ENCODE results near the gene SFI1. TPM values are rescaled to one million over a fixed set of nuclear protein-coding genes. Genes with fewer than 3 reads are reported as not detected.

The SFI1 gene
- total and polyA plus RNA-seq, 2 of the 8 experiments (the other 6 are each of a cell fraction or from before 2014, with no cell fraction given): 10.4 to 30.1 TPM

DNA sequence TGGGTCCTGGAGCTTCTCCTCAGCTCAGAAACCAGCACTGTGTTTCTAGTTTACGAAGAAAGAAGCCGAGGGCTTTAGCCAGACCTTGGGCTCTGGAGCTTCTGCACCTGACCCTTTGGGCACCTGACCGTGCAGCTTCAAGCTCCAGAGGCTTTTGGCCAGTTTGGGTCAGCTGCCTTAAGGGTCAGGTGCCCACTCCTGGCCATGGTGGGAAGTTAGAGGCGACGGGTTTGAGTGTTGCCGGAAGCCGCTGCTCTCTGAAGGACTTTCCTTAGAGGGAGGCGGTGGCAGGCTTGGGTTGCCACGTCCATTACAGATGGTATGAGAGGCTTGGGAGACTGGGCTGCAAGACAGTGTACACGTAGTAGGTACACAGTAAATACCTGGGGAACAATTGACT lies 113.4 kb downstream of the SFI1 start (continued):
- TF ChIP-seq, protein P1, sequence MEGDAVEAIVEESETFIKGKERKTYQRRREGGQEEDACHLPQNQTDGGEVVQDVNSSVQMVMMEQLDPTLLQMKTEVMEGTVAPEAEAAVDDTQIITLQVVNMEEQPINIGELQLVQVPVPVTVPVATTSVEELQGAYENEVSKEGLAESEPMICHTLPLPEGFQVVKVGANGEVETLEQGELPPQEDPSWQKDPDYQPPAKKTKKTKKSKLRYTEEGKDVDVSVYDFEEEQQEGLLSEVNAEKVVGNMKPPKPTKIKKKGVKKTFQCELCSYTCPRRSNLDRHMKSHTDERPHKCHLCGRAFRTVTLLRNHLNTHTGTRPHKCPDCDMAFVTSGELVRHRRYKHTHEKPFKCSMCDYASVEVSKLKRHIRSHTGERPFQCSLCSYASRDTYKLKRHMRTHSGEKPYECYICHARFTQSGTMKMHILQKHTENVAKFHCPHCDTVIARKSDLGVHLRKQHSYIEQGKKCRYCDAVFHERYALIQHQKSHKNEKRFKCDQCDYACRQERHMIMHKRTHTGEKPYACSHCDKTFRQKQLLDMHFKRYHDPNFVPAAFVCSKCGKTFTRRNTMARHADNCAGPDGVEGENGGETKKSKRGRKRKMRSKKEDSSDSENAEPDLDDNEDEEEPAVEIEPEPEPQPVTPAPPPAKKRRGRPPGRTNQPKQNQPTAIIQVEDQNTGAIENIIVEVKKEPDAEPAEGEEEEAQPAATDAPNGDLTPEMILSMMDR (IDR thresholded peaks at IDR 0.05; ENCODE audit: control extremely low read depth in 1 of 3, insufficient read depth in 1 of 3, low read depth in 1 of 3, low read length in 3 of 3): no peak
- no peak for TF ChIP-seq HDAC6 (IDR thresholded peaks at IDR 0.05; ENCODE audit: low read depth, low read length)
- no peak for TF ChIP-seq ASH2L (IDR thresholded peaks at IDR 0.05; ENCODE audit: low read length)
- no peak for TF ChIP-seq POLR2AphosphoS5 (IDR thresholded peaks at IDR 0.05; ENCODE audit: low read depth, low read length)
- TF ChIP-seq KDM5A (IDR thresholded peaks at IDR 0.05; ENCODE audit: low read length): no peak
- no peak for TF ChIP-seq POLR2A (IDR thresholded peaks at IDR 0.05; ENCODE audit: control extremely low read depth in 1 of 2, low read depth in 2 of 2, low read length in 2 of 2)
- TF ChIP-seq CHD1 (IDR thresholded peaks at IDR 0.05; ENCODE audit: low read depth, low read length): no peak
- TF ChIP-seq PHF8 (conservative IDR thresholded peaks at IDR 0.05; ENCODE audit: low read depth, low read length): no peak
